HG02763 (cell line): ENCODE data around the gene EIF1.
"Not testable (repeated sequence)": the region's sequence is repeated elsewhere in the genome, so short reads cannot be mapped to it uniquely, and the experiment has no call there.

ENCODE experiments used
- ATAC-seq: cut with Tn5 transposase; IDR thresholded peaks from one replicate; pipeline ENCODE4 v1.9.1; 2021; ENCODE audit warnings: mild to moderate bottlenecking, moderate library complexity; ENCODE audit not compliant: unreplicated experiment

The EIF1 gene

GRCh38 chr17:41655611-41656111 lies 33.0 kb upstream of the EIF1 start:
- no peak for ATAC-seq

DNA sequence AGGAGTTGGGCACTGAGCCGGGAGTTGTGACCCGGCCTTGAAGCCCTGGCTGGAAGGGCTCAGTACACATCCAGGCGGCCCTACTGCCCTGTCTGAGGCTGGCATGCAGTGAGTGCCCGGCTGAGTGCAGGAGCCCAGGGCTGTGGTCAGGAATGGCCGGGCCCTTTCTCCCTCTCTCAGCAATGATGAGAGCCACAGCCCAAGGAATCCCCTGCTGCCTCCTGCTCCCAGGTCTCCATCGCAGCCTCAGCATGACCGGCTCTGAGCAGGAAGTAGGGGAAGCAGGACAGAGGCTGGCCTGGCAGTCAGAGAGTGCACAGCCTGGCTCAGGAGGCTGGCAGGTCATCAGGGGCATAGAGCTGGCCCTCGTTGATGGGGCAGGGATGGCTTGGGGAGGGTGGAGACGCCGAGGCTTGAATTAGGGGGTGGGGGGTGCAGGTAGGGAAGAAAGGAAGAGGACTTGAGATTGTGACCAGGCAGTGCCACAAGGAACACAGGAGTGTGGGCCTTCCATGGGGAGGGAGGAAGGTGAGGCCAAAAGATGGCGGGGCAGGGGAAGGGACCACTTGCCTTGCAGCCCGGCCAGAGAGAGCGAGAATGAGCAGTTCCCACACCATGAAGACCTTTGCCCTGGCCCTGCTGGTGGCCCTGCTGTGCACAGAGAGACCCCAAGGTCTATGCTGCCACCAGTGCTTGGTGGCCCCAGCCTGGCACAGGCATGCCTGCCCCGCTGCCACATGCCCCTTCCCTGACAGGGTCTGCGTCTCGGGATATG lies 32.2 kb upstream of the EIF1 start:
- ATAC-seq: no peak

GRCh38 chr17:41657176-41657754 lies 31.4 kb upstream of the EIF1 start:
- no peak for ATAC-seq

DNA sequence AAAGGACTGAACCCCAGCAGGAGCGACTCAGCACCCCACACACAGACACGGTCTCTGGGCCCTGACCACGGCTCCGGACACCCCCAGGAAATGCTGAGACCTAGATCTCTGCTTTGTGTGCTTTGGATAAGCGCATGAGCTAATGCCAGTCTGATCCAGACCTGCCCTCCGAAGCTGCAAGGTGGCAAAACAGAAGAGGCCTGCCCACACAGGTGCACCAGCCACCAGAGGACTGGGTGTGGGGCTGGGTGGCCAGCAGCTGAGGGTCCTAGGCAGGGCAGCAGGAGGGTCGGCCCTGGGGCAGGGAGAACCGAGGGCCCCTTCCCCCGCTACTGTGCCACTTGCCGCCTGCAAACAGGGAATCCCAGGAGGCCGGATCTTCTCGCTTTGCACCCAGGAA lies 30.7 kb upstream of the EIF1 start:
- no peak for ATAC-seq

GRCh38 chr17:41658846-41659245 lies 29.8 kb upstream of the EIF1 start:
- ATAC-seq: no peak

DNA sequence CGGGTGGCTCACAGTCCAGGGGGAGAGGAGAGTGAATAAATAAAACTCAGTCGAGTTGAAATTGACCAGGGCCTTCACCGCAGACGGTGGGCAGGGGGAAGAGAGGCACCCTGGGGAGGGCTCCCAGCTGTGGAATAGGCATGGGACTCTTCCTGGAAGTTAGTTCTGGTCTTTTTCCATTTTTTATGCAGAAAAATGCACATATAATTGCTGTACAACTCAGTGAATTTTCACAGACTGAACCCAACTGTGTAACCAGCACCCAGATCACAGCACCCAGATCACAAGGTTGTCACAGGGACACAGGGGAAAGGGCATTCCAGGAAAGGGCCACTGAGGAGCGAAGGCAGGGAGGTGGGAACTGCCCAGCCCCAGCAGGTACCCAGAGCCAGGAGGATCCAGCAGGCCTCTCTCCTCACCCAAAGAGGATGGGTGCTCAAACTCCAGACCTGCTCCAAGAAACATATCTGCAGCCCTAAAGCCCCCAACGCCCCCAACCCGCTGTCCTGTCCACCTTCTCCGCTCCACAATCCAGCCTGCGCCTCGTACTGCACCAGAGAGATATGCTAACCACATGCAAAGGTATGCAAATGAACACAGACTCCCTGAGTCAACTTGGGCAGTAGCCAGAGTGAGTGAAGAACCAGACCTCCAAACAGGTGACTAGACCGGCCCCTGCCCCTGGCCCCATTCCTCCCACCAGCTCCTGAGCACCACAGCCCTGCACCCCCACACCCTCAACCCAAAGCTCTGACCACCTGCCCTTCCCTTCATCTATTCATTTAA lies 29.1 kb upstream of the EIF1 start:
- ATAC-seq: no peak

- no peak for ATAC-seq
Observed at GRCh38 chr17:41660221-41660711, 28.4 kb upstream of the EIF1 start.

DNA sequence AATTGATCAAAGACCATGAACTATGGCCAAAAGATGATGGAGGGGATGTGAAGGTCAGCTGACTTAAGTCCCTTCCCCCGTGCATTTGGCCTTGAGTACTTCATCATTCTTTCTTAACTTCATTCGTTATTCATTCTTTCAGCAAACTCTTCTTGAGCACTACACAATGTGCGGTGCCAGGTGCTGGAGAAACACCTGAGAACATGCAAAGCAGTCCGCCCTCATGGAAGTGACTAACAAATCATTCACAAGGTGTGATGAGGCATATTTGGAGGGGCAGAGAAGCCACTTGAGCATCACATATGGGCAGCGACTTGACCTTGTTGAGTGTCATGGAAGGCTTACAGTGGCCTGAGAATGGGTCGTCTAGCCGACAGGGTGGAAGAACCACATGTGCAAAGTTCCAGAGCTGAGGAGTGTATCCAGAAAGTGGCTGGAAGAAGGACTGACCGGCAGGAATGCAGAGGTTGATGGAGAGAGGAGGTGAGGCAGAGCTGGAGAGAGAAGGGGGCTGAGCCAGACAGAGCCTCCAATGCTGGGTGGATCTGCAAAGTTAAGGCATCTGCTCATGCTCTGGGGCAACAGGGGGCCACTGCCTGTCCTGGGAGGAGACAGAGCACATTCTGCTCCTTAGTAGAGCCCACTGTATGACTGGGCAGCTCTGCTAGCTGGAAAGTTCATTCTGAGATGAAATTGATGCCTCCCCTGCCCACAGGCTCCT lies 25.1 kb upstream of the EIF1 start:
- no peak for ATAC-seq

- no peak for ATAC-seq
Observed at GRCh38 chr17:41664172-41664457, 24.6 kb upstream of the EIF1 start.

DNA sequence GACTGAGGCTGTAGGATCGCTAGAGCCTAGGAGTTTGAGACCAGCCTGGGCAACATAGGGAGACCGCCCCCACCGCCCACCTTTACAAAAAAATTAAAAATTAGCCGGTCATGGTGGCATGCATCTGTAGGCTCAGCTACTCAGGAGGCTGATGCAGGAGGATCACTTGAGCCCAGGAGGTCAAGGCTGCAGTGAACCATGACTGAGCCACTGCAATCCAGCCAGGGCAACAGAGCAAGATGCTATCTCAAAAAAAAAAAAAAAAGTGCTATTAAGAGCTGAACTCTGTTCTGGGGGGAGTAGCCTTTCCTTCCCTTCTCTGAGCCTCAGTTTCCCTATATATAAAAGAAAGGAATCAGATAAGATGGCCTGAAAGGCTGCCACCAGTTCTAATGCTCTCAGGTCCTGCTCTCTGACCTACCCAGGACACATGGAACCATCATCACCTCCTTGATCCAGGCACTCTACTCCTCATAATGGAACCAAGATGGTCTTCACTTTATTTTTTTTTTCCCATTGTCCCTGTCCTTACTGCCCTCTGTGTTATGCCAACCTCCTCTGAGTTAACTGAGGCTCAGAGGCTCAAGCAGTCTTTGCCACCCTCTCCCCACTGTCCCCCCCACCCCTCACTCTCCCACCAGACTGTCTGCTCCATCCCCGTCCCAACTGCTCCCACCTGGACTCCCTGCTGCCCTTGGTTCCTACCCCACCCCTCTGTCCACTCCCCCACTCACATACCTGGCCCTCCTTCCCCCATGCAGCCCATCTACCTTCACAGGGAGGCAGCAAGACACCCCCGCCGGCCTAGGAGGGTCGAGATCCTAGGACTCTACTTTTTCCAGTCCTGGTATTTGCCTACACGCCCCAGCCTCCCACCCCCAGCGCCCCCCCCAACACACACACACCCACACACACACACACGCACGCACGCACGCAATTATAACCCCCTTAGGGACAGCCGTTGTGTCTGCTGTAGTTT lies 23.8 kb upstream of the EIF1 start:
- ATAC-seq: no peak

DNA sequence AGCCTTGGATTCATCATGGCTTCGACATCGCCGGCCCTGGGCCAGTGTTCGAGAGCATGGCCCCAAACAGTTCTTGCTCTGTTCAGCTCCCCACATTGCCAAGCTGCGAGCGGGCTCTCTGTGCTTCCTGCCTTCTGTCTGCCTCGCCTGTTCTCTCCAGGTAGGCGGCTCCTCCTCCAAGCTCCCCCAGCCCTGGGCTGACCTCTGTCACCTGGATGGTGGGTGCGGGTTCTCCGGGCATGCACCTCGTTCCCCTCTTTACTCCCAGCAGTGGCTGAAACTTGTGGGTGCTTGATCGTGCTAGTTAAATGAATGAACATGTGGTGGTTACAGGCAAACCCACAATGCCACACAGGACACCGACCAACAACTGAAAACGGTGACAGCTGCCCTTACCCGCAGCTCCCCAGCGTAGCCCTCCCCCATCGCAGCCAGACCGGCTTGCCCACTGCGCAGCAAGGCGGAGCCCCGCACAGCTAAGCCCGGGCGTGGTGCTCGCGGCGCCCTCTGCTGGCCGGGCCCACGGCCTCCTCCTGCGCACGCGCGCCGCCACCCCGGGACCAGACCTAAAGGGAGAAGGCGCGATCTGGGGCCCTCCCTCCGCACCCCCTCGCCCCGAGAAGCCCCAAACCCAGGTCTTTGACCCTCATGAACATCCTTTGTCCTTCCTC lies 23.0 kb upstream of the EIF1 start:
- ATAC-seq: peak; percentile 64

DNA sequence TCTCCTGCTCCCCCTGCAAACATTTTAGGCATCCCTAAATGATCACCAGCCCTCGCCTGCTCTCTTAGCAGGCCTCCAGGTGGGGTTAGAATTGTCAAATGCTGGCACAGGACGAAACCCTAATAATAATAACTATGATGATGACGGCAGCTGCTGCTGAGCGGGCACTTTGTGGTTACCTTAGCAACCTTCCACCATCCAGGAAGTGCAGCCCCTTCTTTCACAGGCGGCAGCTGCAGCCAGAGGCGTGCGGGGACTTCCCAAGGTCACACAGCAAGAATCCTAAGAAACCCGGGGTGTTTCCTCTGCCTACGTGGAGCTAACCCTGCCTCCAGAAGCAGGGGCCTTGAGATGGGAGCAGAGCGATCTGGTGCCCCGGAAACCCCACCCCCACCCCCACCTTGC lies 22.4 kb upstream of the EIF1 start:
- ATAC-seq: peak; percentile 36

DNA sequence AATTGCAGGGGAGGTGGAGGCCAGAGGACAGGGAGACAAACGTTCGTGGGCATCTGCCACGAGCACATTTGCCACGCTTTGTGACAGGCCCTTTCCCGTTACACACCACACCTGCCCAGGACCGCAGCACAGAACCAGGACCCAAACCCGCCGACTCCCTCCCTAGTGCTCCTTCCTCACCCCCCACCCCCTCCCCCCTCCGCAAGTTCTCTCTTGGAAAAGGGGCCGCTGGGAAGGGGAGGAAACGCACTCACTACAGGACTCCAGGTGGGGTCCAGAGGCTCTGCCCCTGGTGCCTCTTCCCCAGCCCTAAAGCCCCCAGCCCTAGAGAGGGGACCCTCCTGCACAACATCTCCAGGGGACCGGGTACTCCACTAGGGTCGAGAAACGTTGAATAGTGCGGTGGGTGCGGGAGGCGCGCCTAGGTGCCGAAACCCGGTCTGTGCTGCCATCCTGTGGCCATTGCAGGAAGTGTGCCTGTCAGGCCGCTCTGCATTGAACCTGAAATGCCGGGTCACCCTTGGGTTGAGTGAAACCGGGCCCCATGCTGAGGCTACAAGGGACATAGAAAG lies 21.9 kb upstream of the EIF1 start:
- ATAC-seq: peak; percentile 38

- ATAC-seq: no peak
Observed at GRCh38 chr17:41667280-41668041, 21.2 kb upstream of the EIF1 start.

GRCh38 chr17:41672153-41672552 lies 16.5 kb upstream of the EIF1 start:
- no peak for ATAC-seq

GRCh38 chr17:41675157-41676057 lies 13.3 kb upstream of the EIF1 start:
- not testable (repeated sequence) for ATAC-seq

DNA sequence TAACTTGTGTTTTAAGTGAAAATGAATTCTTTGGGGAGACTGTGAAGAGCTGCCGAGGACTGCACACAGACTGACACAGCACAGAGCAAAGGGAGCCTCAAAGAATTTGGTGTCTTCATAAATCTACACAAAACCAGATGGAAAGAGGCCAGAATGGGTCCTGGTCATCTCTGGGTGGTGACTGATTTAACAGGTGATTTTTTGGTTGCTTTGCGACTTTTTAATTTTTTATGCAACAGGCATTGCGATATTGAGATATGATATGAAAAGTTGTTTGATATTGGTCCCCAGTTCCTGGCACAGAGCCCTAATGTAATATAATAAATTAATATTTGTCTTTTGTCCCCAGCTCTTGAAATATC lies 12.6 kb upstream of the EIF1 start:
- ATAC-seq: no peak
